NCI-H510A (cell line): ENCODE data around the gene PSRC1.
A peak's percentile ranks its signal among the peaks of the same experiment; 100 is the strongest.

ENCODE experiments used
- DNase-seq: peaks from one replicate; lab custom pipeline; 2025; lab: John Stamatoyannopoulos, UW

Gene PSRC1

GRCh38 chr1:109258481-109259466 is 24.2 kb downstream of the PSRC1 start:
- DNase-seq = no peak

- no peak for DNase-seq
Measured at GRCh38 chr1:109257682-109258421, 25.1 kb downstream of the PSRC1 start.

GRCh38 chr1:109256971-109257681 is 25.8 kb downstream of the PSRC1 start:
- no peak for DNase-seq

GRCh38 chr1:109256085-109256484 is 26.9 kb downstream of the PSRC1 start:
- DNase-seq = no peak

- no peak for DNase-seq
Measured at GRCh38 chr1:109255678-109256077, 27.3 kb downstream of the PSRC1 start.

GRCh38 chr1:109255097-109255651 is 27.8 kb downstream of the PSRC1 start:
- DNase-seq = no peak

- no peak for DNase-seq
Measured at GRCh38 chr1:109254621-109255096, 28.3 kb downstream of the PSRC1 start.

- no peak for DNase-seq
Measured at GRCh38 chr1:109253803-109254620, 28.9 kb downstream of the PSRC1 start.

GRCh38 chr1:109252893-109253802 is 29.8 kb downstream of the PSRC1 start:
- DNase-seq = peak; percentile 42

- no peak for DNase-seq
Measured at GRCh38 chr1:109252167-109252892, 30.6 kb downstream of the PSRC1 start.

- no peak for DNase-seq
Measured at GRCh38 chr1:109251277-109252166, 31.4 kb downstream of the PSRC1 start.

- no peak for DNase-seq
Measured at GRCh38 chr1:109250454-109251276, 32.3 kb downstream of the PSRC1 start.

- DNase-seq = no peak
Measured at GRCh38 chr1:109249654-109250401, 33.1 kb downstream of the PSRC1 start.

GRCh38 chr1:109248797-109249629 is 33.9 kb downstream of the PSRC1 start, which contains the start of gene CELSR2:
CELSR2 (plus strand) TSS chr1:109249539; CDS start chr1:109250080, 541 bp downstream.
- peak; percentile 69 for DNase-seq

- no peak for DNase-seq
Measured at GRCh38 chr1:109248444-109248796, 34.5 kb downstream of the PSRC1 start.
